Stimulated activated CD8-positive, alpha-beta memory T cell treated with anti-CD3 and anti-CD28 coated beads, Interleukin-4, amount 100 ng/mL, for 4 hours (primary cell): ENCODE measurements around the gene ADAR.
"Not testable (repeated sequence)": the region's sequence is repeated elsewhere in the genome, so short reads cannot be mapped to it uniquely, and the experiment has no call there.

Experiments
- DNase-seq, 2 donors: peaks; one replicate each; pipeline ENCODE4 v3.0.0-alpha.2; 2020; ENCODE audit warnings: low read depth in 2 of 2, low spot score in 1 of 2

ADAR gene, protein sequence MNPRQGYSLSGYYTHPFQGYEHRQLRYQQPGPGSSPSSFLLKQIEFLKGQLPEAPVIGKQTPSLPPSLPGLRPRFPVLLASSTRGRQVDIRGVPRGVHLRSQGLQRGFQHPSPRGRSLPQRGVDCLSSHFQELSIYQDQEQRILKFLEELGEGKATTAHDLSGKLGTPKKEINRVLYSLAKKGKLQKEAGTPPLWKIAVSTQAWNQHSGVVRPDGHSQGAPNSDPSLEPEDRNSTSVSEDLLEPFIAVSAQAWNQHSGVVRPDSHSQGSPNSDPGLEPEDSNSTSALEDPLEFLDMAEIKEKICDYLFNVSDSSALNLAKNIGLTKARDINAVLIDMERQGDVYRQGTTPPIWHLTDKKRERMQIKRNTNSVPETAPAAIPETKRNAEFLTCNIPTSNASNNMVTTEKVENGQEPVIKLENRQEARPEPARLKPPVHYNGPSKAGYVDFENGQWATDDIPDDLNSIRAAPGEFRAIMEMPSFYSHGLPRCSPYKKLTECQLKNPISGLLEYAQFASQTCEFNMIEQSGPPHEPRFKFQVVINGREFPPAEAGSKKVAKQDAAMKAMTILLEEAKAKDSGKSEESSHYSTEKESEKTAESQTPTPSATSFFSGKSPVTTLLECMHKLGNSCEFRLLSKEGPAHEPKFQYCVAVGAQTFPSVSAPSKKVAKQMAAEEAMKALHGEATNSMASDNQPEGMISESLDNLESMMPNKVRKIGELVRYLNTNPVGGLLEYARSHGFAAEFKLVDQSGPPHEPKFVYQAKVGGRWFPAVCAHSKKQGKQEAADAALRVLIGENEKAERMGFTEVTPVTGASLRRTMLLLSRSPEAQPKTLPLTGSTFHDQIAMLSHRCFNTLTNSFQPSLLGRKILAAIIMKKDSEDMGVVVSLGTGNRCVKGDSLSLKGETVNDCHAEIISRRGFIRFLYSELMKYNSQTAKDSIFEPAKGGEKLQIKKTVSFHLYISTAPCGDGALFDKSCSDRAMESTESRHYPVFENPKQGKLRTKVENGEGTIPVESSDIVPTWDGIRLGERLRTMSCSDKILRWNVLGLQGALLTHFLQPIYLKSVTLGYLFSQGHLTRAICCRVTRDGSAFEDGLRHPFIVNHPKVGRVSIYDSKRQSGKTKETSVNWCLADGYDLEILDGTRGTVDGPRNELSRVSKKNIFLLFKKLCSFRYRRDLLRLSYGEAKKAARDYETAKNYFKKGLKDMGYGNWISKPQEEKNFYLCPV

DNA sequence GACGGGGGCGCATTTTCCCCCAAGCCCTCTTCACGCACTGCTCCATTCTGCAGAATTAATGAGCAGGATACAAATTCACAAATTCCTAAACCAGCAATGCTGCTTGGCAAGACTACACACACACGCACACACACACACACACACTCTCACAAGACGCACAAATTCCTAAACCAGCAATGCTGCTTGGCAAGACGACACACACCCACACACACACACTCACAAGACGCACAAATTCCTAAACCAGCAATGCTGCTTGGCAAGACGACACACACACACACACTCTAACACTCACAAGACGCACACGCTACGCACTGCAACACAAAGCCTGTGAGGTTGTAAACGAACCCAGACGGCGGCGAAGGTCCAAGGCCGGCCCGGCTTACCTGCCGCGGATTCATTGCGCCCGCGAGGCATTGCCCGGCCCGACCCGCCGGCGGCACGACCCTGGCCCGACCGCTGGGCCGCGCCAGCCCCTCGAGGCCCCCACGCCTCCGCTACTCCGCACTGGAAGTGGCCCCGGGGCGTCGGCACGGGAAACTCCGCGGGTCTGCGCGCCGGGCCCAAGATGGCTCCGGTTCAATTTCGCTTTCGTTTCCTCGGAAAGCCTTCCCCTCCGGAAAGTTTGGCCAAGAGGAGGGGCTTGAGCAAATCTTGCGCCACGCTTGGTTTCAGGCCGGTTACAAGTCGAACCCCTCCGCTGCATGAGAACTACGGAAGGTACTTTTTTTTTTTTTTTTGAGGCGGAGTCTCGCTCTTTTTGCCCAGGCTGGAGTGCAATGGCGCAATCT, at the start of gene ADAR:
TSS of gene ADAR (minus strand) at position 578 of the 788 bp plus-strand sequence. CDS start at position 398, 180 bp downstream.
- peak; percentile 84 to 86 for DNase-seq

DNA sequence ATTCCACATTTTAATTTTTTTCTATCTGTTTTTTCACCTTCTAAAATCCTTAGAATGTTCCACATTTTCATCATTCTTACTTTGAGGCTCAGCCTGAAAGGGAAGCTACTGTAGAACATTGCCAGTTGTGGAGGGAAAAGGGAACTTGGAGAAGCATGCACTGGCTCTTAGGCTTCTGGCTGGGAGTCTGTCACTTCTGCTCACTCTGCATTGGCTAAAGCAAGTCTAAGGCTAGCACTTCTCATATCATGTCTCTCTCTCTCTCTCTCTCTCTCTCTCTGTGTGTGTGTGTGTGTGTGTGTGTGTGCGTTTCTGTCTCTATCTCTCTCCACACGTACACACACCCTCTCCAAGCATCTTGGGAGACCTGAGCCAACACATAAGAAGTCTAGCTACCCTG, 49.6 kb upstream of the ADAR start:
- no peak for DNase-seq

DNA sequence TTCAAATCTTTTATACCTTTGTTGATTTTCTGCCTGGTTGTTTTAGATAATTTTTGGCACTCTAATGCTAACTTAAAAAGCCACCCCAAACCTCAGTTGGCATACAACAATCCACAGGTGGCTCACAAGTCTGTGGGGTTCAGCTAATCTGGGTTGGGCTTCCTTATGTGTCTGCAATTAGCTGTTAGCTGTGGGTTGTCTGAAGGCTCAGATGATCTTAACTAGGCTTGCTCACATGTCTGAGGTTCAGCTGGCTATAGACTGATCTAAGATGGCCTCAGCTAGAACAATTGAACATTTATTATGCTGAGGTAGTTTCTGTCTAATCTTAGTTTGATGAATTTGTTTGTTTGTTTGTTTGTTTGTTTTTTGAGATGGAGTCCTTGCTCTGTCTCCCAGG, 44.9 kb upstream of the ADAR start:
- no peak for DNase-seq

DNA sequence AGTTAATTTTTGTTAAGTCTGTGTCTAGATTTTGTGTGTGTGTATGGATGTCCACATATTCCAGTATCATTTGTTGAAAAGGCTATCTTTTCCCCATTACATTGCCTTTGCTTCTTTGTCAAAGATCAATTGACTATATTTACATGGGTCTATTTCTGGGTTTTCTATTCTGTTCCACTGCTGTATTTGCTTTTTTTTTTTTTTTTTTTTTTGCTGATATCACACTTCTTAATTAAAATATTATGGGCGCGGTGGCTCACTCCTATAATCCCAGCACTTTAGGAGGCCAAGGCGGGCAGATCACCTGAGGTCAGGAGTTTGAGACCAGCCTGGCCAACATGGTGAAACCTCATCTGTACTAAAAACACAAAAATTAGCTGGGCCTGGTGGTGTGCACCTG, 36.7 kb upstream of the ADAR start:
- not testable (repeated sequence) for DNase-seq

DNA sequence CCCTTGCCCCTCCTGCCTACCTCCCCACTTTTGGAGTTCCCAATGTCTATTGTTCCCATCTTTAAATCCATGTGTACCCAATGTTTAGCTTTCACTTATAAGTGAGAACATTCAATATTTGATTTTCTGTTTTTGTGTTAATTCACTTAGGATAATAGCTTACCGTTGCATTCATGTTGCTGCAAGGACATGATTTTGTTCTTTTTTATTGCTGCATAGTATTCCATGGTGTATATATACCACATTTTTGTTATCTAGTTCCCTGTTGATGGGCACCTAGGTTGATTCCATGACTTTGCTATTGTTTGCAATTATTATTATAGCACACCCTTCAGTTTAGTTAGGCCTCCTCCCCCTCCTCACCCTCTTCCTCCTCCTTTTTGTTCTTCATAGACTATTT, 33.5 kb upstream of the ADAR start:
- DNase-seq, result no peak

DNA sequence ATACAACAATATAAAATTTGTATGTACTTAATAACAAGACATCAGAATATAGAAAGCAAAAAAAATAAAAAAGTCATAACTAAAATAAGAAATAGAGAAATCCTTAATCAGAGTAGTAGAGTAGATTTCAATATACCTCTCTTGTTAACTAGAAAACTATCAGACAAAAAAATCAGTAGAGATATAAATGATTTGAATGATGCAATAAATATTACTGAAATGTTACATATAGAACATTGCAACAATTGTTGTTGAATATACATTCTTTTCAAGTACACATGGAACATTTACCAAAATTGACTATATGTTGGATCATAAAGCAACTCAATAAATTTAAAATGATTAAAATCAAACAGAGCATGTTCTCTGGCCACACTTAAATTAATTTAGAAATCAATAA, 31.9 kb upstream of the ADAR start:
- DNase-seq, result no peak

DNA sequence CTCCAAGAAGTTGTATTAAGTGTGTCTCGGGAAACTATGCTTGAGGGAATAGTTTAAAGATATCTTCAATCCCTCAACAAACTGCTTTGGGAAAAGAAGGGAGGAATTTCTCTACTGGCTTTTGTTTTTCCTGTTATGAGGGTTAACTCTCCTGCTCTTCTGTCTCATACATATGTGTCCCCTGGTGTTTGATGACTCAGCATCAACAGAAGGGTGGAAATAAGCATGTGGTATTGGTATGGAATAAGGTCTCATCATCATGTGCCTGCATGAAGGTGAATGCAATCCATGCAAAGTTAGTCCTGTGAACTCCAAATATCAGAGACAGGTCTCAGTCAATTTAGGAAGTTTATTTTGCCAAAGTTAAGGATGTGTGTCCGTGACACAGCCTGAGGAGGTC, 27.2 kb upstream of the ADAR start:
- no peak for DNase-seq

DNA sequence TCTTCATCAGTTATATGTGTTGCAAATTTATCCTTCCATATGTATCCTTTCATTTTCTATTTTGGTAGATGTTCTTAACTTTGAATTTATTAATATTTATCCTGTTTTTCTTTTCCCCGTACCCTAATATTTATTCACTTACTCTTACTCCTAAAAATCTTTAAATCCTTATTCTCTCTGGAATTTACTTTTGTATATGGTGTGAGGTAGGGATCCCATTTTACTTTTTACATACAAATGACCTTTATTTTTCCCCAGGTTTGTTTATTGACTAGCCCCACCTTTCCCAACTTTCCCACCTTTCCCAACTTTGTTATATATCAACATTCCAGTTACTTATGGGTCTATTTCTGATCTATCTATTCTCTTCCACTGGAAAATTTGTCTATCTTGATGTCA, 21.7 kb upstream of the ADAR start:
- no peak for DNase-seq

DNA sequence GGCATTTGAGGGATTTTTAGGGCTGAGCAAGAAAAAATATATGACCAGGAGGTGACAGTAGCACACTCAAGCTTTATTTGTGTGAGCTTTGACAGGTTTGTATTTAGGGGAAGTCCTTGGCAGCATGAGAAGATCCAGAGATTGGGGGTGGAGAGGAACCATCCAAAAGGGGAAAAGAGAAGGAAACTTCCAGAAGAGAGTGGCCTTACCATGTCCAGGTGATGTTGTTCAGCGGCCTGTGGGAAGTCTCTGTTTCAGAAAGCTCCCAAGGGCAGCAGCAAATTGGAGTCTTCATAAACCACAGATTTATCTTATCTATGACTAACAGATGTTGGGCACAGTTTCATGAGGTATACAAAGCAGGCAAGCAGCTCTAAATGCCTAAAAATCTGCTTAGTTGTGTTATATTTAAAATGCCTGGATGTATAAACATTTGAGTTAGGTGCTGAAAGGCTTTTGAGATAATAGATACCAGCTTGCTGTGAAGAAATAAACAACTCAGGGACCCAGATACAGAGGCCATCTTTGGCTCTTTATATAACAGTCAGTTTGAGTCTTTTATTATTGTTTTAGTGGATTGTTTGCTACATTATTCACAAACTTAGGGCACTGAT, 21.2 kb upstream of the ADAR start:
- no peak for DNase-seq

DNA sequence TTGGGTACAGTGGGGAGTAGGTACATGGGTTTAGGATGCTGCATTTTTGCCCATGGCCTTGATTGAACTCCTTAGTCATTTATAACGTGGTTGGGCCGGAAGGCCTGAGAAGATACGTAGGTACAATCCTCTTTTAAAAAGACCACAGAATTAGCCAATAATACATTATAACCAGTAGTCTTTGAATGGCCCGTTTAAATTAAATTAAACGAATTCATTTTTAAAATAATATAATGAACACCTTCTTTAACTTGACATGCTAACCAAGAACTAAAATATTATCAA, 20.1 kb upstream of the ADAR start:
- no peak for DNase-seq

DNA sequence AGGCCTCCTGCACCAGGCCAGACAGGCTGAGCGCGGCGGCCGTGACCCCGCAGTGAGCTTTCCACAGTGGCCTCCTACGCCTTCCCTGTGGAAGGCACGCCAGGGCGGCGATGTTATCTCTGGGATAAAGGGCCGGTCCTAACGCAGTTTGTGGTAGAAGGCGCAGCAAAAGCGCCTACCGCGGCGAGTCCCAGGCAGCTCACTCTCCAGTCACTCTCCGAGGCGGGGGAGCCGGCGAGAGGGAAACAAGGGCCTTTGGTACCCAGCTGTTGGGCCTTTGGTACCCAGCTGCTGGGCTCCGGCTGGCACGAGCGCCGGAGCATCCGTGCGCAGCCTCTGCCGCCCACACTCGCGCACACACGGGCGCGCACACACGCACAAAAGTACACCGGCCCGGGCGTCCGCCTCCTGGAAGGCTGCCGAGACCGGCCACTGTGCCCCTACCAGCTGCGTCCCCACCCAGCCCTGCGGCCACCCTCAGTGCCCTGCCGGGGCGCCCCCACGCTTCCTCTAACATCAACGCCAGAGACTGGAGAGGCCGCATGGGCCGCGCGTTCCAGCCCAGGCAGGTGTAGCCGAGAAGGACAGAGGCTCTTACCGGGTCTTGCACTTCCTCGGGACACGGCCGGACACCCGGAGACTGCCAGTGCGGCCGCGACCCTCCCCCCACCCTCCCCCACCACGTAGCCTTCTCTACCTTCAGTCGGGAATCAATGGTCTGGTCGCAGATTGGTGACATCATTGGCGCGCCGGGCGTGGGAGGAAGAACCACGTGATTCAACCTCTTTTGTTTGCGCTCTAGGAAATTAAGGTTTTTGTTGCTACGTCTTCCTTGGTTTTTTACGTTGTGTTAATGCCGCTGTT, 19.5 kb upstream of the ADAR start:
- DNase-seq, result peak; percentile 88 to 95

DNA sequence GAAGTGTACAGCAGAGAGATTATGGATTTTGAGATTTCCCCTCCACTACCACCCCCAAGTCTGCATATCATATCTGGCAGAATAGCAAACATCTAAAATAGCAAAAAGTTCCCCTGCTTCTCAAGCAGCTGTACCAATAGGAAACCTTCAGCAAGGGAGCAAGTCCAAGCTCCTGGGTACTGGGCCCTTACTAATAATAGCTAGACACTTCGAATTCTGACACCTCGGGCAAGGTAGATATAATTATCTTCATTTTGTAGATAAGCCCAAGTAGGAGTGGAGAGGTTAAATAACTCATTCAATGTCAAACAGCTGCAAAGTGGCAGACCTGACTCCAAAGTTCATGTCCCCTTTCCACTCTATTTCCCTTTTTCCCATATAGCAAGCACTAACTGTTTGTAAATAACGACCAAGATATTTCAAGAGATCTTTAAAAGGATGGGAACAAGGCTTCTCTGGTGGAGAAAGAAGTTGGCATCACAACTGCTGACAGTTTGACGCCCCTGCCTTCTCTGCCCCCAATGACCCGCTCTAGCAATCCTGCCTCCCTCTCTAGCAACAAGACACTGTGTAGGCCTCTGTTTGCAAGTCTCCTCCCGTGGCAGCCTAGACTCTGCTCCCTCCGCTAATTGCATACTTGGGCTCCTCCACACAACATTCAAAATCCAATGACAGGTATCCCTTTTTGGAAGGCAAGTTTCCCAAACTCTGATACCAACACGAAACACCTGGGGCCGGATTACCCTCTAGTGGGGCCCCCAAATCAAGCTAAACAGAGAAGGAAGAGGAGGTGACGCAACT, 18.7 kb upstream of the ADAR start:
- no peak for DNase-seq

DNA sequence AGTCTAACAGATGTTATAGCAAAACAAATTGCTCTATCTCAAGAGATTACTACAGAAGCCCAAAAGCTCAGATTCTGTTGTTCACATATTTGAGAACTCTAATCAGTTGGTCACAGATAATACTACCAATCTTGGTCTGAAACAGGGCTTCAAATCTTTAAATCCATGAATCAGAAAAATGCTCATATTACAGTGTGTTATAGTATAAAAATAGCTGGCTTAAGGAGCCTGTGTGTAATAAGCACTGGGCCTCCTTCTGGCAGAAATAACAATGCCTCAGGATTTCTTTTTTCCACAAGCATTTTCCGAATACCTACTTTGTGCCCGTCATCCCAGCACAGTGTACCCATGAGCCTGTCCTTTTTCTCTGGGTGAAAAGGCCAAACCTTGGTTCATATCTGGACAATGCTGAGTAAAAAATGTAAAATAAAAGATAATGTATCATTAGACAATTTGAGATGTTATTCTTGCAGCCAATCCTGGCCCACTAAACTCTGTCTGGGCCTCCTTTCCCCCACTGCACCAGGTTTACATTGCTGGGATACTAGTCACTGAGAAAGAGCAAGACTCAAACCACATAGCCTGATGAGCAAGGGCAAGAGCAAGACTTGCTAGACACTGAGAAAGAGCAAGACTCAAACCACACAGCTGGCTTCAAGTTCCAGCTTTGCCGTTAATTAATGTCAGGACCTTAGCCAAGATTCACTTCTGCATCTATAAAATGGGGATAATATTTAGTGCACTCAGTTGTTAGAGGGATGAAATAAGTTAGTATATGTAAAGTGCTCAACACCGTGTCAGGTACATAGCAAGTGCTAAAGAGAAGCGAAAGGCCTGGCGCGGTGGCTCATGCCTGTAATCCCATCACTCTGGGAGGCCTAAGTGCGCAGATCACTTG, 17.0 kb upstream of the ADAR start:
- no peak for DNase-seq

DNA sequence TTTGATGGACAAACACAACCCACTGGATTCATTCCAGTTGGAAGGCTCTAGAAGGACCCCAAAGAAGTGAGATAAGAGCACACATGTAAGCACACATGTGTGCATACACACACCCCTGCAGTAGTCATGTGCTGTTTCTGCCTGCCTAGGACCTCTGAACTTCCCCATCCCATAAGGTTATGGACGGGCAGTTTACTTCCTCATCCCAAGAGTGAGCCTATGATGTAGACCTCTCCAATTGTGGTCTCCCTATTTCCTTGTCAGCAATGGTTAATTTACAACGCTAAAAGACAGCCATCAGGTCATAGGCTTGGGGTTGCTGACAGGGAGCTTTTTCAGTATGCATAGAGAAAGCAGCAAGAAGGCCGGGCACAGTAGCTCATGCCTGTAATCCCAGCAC, 15.4 kb upstream of the ADAR start:
- DNase-seq, result no peak

DNA sequence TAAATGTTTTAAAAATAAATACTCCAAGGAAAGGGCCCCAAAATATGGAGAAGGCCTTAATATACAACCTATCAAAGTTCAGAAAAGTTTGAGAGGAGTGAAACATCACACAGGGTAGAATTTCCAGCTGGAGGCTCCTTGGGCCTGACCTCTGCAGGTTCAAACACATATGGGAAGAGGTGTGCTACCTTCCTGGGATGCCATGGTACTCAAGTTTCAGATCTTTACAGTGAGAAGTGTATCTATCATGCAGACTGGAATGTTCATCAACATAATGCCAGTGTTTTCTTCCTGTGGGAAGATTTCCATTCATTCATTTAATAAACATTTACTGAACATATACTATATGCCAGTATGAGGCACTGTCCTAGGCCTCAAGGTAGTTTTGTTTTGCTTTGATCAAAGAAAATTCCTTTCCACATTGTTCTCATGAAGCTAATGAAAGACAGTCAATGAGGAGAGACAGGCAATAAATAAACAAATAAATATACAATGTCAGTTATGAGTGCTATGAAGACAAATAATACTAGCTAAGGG, 14.6 kb upstream of the ADAR start:
- DNase-seq, result no peak

DNA sequence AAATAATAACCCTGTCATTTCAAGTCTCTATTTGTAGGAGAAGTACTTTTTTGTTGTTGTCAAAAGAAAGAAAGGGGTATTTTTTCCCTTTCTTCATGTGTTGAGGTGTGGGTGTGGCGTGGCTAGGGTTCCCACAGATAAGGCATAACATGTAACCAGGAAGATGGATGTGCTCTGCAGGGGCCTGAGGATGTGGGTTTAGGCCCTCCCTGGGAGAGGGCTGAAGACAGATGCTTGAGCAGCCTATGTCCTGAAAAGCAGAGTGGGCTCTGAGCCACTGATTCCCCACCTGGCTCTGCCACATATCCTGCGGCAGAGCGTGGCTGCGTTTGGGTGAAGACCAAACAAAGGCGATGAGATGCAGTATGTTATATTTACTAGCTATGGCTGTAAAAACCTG, 13.9 kb upstream of the ADAR start:
- no peak for DNase-seq

DNA sequence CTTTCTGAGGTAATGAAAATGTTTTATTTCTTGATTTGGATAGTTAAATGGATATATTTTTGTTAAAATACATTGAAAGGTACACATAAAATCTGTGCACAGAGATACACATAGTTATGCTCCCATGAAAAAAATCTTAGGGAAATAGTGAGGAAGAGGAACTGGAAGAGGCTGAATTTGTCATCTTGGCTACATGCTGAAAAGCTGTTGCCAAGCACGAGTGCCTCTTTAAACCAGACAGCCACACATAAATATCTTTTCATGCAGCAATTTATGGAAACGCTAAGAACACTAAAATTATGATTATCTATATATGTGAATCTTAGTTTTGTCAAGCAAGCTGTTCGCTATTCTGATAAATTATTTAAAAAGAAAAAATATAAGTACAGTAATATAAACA, 12.8 kb upstream of the ADAR start:
- no peak for DNase-seq
